SU-DHL-6 (cell line): ENCODE data around the gene CHCHD5.
"Not testable (repeated sequence)": the region's sequence is repeated elsewhere in the genome, so short reads cannot be mapped to it uniquely, and the experiment has no call there.

Experiments used
- H2AFZ ChIP-seq: fragments of 200-600 bp; sonication (generic); 2 replicates; pipeline ENCODE4 v1.6.1; 2014; ENCODE audit warnings: low read depth, mild to moderate bottlenecking, moderate library complexity, mixed read lengths, antibody characterized with exemption, low read length; ENCODE audit not compliant: severe bottlenecking
- H3F3A ChIP-seq: fragments of 200-600 bp; shearing (Covaris generic); 2 replicates; pipeline ENCODE4 v1.6.0; 2016; ENCODE audit warnings: antibody characterized with exemption, mild to moderate bottlenecking; ENCODE audit not compliant: insufficient read depth
- H3K27ac ChIP-seq: fragments of 200-600 bp; sonication (generic); 2 replicates; pipeline ENCODE4 v1.5.1; 2016; ENCODE audit warnings: low read depth, mild to moderate bottlenecking, low read length, moderate library complexity, mixed read lengths
- H3K27me3 ChIP-seq: fragments of 200-600 bp; sonication (generic), shearing (Covaris generic); 2 replicates; pipeline ENCODE4 v1.6.0; 2014; ENCODE audit warnings: mild to moderate bottlenecking, low read length
- H3K36me3 ChIP-seq: fragments of 200-600 bp; sonication (generic); 2 replicates; pipeline ENCODE4 v1.6.1; 2014; ENCODE audit warnings: mild to moderate bottlenecking, low read length, mixed read lengths
- H3K4me2 ChIP-seq: fragments of 300-600, 200-600 bp; shearing (Covaris generic), sonication (generic); 2 replicates; pipeline ENCODE4 v1.6.0; 2014; ENCODE audit warnings: low read length, low read depth, mild to moderate bottlenecking; ENCODE audit not compliant: poor library complexity, severe bottlenecking
- H3K4me3 ChIP-seq: fragments of 200-600 bp; sonication (generic); 2 replicates; pipeline ENCODE4 v1.5.1; 2014; ENCODE audit warnings: antibody characterized with exemption, low read length, mild to moderate bottlenecking, mixed read lengths; ENCODE audit not compliant: insufficient read depth, poor library complexity, severe bottlenecking
- H3K79me2 ChIP-seq: fragments of 200-600 bp; sonication (generic); 2 replicates; pipeline ENCODE4 v1.6.1; 2014; ENCODE audit warnings: mild to moderate bottlenecking, low read length, moderate library complexity; ENCODE audit not compliant: insufficient read depth
- H3K9ac ChIP-seq: fragments of 200-600 bp; sonication (generic); 2 replicates; pipeline ENCODE4 v1.7.0; 2014; ENCODE audit warnings: mild to moderate bottlenecking, low read length
- H3K9me2 ChIP-seq: fragments of 200-600 bp; sonication (generic); replicated peaks from 2 replicates; pipeline ENCODE4 v1.6.1; 2014; ENCODE audit warnings: low read length; ENCODE audit not compliant: insufficient read depth
- H3K9me3 ChIP-seq: fragments of 200-600 bp; sonication (generic); 2 replicates; pipeline ENCODE4 v1.6.1; 2014; ENCODE audit warnings: low read length, mixed read lengths; ENCODE audit not compliant: insufficient read depth
- H4K20me1 ChIP-seq: fragments of 200-600 bp; sonication (generic); 2 replicates; pipeline ENCODE4 v1.6.1; 2014; ENCODE audit warnings: low read depth, mild to moderate bottlenecking, antibody characterized with exemption, low read length, moderate library complexity, mixed read lengths
- EZH2phosphoT487 ChIP-seq: fragments of 200-600 bp; sonication (generic), shearing (Covaris generic); conservative IDR thresholded peaks from 2 replicates; pipeline ENCODE4 v1.6.1; 2018; ENCODE audit warnings: mild to moderate bottlenecking, antibody characterized with exemption, low read length, moderate library complexity, mixed read lengths
- TF ChIP-seq, protein P1 (sequence below): fragments of 200-600 bp; sonication (generic); IDR thresholded peaks from one replicate; pipeline ENCODE4 v1.5.1; 2017; ENCODE audit warnings: antibody characterized with exemption, mild to moderate bottlenecking, low read length, moderate library complexity; ENCODE audit not compliant: insufficient read depth, poor library complexity, severe bottlenecking

Gene CHCHD5

DNA sequence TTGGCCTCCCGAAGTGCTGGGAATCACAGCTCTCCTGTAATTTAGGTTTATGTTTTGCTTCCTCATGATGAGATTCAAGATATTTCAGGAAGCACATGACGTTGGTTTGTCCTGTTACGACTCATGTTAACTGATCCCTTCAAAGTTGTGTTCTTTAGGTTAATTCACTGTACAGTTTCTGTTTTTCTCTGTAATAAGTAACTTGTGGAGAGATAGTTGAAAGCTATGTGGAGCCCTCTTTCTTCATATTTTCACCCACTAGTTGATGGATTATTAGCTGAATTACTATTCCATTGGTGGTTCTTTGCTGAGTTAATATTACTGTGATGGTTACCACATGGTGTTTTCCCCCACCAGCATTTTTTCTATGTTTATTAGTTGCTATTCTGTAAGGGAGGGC, 18.3 kb upstream of the CHCHD5 start:
- H3K9me2 ChIP-seq = no peaks in the 10 kb centered on the region

DNA sequence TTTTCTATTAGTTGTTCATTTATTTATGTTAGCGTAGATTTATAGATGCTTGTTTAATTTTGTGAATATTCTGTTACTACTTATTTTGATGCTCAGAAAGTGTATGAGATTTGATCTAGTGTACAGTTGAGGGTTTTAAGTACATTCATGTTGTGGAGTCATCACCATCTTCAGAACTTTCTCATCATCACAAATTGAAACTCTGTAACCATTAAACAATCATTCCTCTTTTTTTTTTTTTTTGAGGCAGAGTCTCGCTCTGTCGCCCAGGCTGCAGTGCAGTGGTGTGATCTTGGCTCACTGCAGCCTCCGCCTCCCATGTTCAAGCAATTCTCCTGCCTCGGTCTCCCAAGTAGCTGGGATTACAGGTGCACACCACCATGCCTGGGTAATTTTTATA, 17.9 kb upstream of the CHCHD5 start:
- H3K9ac ChIP-seq, H3K27ac ChIP-seq, H3K9me2 ChIP-seq, H3F3A ChIP-seq, H3K79me2 ChIP-seq, H2AFZ ChIP-seq, H4K20me1 ChIP-seq, H3K4me3 ChIP-seq, H3K4me2 ChIP-seq, H3K9me3 ChIP-seq, H3K27me3 ChIP-seq: not testable (repeated sequence)
- H3K36me3 ChIP-seq = peaks cover 46% of the 10 kb centered on the region

More for the DNA sequence above, 18.3 kb upstream of the CHCHD5 start:
- no peak for TF ChIP-seq EZH2phosphoT487
- TF ChIP-seq, protein P1, sequence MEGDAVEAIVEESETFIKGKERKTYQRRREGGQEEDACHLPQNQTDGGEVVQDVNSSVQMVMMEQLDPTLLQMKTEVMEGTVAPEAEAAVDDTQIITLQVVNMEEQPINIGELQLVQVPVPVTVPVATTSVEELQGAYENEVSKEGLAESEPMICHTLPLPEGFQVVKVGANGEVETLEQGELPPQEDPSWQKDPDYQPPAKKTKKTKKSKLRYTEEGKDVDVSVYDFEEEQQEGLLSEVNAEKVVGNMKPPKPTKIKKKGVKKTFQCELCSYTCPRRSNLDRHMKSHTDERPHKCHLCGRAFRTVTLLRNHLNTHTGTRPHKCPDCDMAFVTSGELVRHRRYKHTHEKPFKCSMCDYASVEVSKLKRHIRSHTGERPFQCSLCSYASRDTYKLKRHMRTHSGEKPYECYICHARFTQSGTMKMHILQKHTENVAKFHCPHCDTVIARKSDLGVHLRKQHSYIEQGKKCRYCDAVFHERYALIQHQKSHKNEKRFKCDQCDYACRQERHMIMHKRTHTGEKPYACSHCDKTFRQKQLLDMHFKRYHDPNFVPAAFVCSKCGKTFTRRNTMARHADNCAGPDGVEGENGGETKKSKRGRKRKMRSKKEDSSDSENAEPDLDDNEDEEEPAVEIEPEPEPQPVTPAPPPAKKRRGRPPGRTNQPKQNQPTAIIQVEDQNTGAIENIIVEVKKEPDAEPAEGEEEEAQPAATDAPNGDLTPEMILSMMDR = no peak
- no peaks in the 10 kb centered on the region for H3K27me3 ChIP-seq
- no peak overlapping the region for H2AFZ ChIP-seq
- no peak overlapping the region for H3K9ac ChIP-seq
- H3K4me3 ChIP-seq = no peak overlapping the region
- H3K4me2 ChIP-seq = no peak overlapping the region
- H3F3A ChIP-seq = 0 out of 2 replicates have a peak, but pooled peaks cover 6% of the 10 kb centered on the region
- no peak overlapping the region for H3K27ac ChIP-seq
- peaks cover 43% of the 10 kb centered on the region for H3K36me3 ChIP-seq
- no peaks in the 10 kb centered on the region for H3K9me3 ChIP-seq
- H4K20me1 ChIP-seq = no peaks in the 10 kb centered on the region
- no peaks in the 10 kb centered on the region for H3K79me2 ChIP-seq

DNA sequence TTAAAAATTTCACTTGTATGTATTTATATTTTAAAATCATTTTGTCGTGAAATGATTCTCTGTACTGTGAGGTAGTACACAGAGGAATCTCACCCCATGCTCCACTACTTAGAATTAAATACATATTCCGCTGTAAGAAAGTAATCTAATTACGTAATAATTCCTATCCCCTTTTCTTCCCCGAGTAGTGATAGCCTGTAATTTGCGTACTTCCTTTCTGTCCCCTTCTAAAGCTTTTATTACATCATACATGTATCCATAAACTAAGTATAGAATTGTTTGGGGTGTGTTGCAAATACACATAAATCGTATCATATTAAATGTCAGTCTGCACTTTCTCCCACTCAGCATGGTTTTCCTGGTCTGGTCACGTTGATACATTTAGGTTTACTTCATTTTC, 12.4 kb upstream of the CHCHD5 start:
- no peak overlapping the region for H3K27ac ChIP-seq
- H3K79me2 ChIP-seq = no peaks in the 10 kb centered on the region
- peaks cover 48% of the 10 kb centered on the region for H3K36me3 ChIP-seq
- no peaks in the 10 kb centered on the region for H3K9me3 ChIP-seq
- no peak overlapping the region for H3K9ac ChIP-seq
- H3K27me3 ChIP-seq = no peaks in the 10 kb centered on the region
- no peaks in the 10 kb centered on the region for H4K20me1 ChIP-seq
- H3K9me2 ChIP-seq = no peaks in the 10 kb centered on the region
- H3F3A ChIP-seq = no peaks in the 10 kb centered on the region
- no peak overlapping the region for H2AFZ ChIP-seq
- TF ChIP-seq, protein P1 = no peak
- no peak for TF ChIP-seq EZH2phosphoT487
- H3K4me3 ChIP-seq = no peak overlapping the region
- H3K4me2 ChIP-seq = no peak overlapping the region

DNA sequence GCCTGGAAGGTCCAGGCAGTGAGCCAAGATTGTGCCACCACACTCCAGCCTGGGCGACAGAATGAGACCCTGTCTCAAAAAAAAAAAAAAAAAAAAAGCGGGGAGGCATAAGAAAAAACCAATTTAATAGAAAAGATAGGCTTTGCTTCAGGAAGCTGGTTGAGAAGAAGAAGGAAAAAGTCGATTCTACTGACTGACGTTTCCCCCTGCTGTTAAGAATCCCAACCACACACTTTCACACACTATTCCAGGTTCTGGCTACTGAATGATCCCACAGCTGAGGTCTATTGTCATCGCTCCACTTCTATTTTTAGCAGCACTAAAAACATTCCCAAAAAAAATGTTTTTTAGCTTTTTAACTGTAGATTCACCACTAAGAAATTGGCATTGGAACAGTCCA, 6.7 kb upstream of the CHCHD5 start:
- no peaks in the 10 kb centered on the region for H4K20me1 ChIP-seq
- H3K9me3 ChIP-seq = no peaks in the 10 kb centered on the region
- no peak overlapping the region for H3K4me2 ChIP-seq
- H2AFZ ChIP-seq = no peak overlapping the region
- no peak overlapping the region for H3K27ac ChIP-seq
- H3K36me3 ChIP-seq = peaks cover 18% of the 10 kb centered on the region; the same call in 1 of the 2 replicates
- 0 out of 2 replicates have a peak, but pooled peaks cover 3% of the 10 kb centered on the region for H3K79me2 ChIP-seq
- no peaks in the 10 kb centered on the region for H3K27me3 ChIP-seq
- TF ChIP-seq, protein P1 = no peak
- no peak for TF ChIP-seq EZH2phosphoT487
- no peak overlapping the region for H3K9ac ChIP-seq
- H3K9me2 ChIP-seq = no peaks in the 10 kb centered on the region
- no peak overlapping the region for H3K4me3 ChIP-seq
- H3F3A ChIP-seq = peaks cover 20% of the 10 kb centered on the region
